ENCODE results near the gene ANKHD1. TPM values are rescaled to one million over a fixed set of nuclear protein-coding genes. Genes with fewer than 3 reads are reported as not detected.

Gene ANKHD1
- total RNA-seq, 2 donors from 2014 or later, result 69.7 to 112 TPM

DNA sequence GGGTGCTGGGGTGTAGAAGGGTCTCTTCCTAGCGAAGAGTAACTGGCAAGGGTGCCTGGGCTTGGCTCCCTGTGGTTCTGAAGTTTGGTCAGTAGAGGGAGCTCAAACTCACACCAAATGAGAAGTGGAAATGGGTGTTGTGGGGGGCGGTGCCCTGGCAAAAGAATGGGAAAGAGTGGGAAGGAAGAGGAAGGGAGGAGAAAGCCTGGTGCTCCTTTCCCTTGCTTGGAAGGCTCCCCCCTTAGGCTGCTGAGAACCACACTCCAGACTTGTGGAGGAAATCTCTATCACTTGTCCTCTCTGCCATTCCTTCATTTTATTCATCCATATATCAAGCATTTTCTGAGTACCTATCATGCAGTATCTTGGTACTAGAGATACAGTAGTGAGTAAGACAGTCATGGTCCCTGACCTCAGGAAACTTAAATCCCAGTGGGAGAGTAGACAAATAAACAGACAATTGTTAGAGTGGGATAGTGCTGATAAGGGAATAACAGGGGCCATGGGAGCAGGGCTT is 28.6 kb upstream of the ANKHD1 start:
- Histone ChIP-seq H3K4me3 (no peak overlapping the region), H3K36me3 (no peaks in the 10 kb centered on the region), H3K27ac (no peak overlapping the region), H3K9me3 (no peaks in the 10 kb centered on the region), H3K4me1 (replicated peaks) (no peaks in the 10 kb centered on the region), H3K27me3 (replicated peaks; ENCODE audit: insufficient read depth) (no peaks in the 10 kb centered on the region)
- DNase-seq (ENCODE audit: low spot score), result peak; percentile 37
- 7% methylated on average over 2 of the region's 2 CpGs for WGBS
- TF ChIP-seq POLR2AphosphoS5 (IDR thresholded peaks at IDR 0.05), result peak; percentile 39
- TF ChIP-seq, protein P1, sequence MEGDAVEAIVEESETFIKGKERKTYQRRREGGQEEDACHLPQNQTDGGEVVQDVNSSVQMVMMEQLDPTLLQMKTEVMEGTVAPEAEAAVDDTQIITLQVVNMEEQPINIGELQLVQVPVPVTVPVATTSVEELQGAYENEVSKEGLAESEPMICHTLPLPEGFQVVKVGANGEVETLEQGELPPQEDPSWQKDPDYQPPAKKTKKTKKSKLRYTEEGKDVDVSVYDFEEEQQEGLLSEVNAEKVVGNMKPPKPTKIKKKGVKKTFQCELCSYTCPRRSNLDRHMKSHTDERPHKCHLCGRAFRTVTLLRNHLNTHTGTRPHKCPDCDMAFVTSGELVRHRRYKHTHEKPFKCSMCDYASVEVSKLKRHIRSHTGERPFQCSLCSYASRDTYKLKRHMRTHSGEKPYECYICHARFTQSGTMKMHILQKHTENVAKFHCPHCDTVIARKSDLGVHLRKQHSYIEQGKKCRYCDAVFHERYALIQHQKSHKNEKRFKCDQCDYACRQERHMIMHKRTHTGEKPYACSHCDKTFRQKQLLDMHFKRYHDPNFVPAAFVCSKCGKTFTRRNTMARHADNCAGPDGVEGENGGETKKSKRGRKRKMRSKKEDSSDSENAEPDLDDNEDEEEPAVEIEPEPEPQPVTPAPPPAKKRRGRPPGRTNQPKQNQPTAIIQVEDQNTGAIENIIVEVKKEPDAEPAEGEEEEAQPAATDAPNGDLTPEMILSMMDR (IDR thresholded peaks at IDR 0.05), result peak; percentile 36 to 78 (median 60)
- no peak for TF ChIP-seq POLR2A (IDR thresholded peaks at IDR 0.05)
- intact Hi-C loops (cut with DNase I), result loop anchor here (10.0 kb wide), 2 partner anchors 262 to 342 kb away; partner anchors contain the start of genes CD14 and TMCO6

DNA sequence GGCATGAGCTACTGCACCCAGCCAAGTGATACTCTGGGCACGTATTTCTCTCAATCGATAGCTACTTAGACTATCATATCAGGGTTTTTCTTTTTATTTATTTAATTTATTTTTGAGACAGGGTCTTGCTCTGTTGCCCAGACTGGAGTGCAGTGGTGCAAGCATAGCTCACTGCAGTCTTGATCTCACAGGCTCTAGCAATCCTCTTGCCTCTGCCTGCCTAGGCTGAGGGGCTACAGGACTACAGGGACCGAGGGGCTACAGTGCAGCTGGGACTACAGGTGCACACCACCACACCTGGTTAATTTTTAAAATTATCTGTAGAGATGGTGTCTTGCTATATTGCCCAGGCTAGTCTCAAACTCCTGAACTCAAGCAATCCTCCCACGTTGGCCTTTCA is 20.3 kb upstream of the ANKHD1 start:
- no peaks in the 10 kb centered on the region for H3K4me1 ChIP-seq (replicated peaks)
- intact Hi-C loops (cut with DNase I), result no loop called here
- H3K36me3 ChIP-seq, result no peaks in the 10 kb centered on the region
- TF ChIP-seq POLR2A (IDR thresholded peaks at IDR 0.05) (no peak), POLR2AphosphoS5 (IDR thresholded peaks at IDR 0.05) (no peak)
- TF ChIP-seq, protein P1 (IDR thresholded peaks at IDR 0.05), result no peak
- 90% methylated on average over 4 of the region's 4 CpGs for WGBS
- no peak overlapping the region for H3K27ac ChIP-seq
- no peaks in the 10 kb centered on the region for H3K9me3 ChIP-seq
- H3K27me3 ChIP-seq (replicated peaks; ENCODE audit: insufficient read depth), result no peaks in the 10 kb centered on the region
- H3K4me3 ChIP-seq, result no peak overlapping the region
- DNase-seq (ENCODE audit: low spot score), result no peak

DNA sequence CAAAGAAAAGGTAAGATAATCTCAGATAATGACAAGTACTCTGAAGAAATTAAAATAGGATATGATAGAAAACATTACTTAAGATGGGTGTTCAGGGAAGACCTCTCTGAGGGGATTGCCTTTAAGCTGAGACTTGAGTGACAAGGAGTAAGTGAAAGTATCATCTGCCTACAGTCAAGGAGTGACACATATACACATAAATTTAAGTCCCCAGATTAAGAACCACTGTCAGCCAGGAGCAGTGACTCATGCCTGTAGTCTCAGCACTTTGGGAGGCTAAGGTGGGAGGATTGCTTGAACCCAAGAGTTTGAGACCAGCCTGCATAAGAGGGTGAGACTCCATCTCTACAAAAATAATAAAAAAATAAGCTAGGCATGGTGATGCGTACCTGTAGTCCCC is 19.7 kb upstream of the ANKHD1 start:
- TF ChIP-seq, protein P1 (IDR thresholded peaks at IDR 0.05), result no peak
- TF ChIP-seq POLR2A (IDR thresholded peaks at IDR 0.05), result no peak
- TF ChIP-seq POLR2AphosphoS5 (IDR thresholded peaks at IDR 0.05), result no peak
- Histone ChIP-seq H3K36me3 (no peaks in the 10 kb centered on the region), H3K27me3 (replicated peaks; ENCODE audit: insufficient read depth) (no peaks in the 10 kb centered on the region), H3K4me3 (no peak overlapping the region), H3K27ac (no peak overlapping the region), H3K4me1 (replicated peaks) (no peaks in the 10 kb centered on the region), H3K9me3 (no peaks in the 10 kb centered on the region)
- 93% methylated on average over 1 of the region's 1 CpG for WGBS
- no peak for DNase-seq (ENCODE audit: low spot score)
- intact Hi-C loops (cut with DNase I), result no loop called here

DNA sequence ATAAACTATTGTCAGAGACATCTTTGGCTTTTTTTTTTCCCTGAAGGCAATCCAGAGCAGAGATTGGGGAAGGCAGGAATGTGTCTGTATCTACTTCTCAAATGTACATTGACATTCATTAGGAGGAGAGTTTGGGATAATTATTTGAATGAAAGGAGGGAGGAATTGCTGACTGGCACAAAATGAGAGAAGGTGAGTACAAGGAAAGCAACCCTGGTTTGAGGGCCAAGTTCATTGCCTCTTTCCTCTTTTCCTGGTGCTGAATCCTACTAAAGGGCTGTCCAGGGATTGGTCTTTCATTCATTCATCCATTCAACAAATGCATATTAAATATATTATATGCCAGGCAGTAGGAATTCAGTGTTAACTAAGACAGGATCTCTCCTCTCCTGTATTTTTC is 18.8 kb upstream of the ANKHD1 start:
- intact Hi-C loops (cut with DNase I), result no loop called here
- Histone ChIP-seq H3K9me3 (no peaks in the 10 kb centered on the region), H3K27ac (no peak overlapping the region), H3K4me1 (replicated peaks) (no peaks in the 10 kb centered on the region), H3K36me3 (no peaks in the 10 kb centered on the region), H3K27me3 (replicated peaks; ENCODE audit: insufficient read depth) (no peaks in the 10 kb centered on the region), H3K4me3 (no peak overlapping the region)
- no peak for DNase-seq (ENCODE audit: low spot score)
- TF ChIP-seq, protein P1 (IDR thresholded peaks at IDR 0.05), result no peak

DNA sequence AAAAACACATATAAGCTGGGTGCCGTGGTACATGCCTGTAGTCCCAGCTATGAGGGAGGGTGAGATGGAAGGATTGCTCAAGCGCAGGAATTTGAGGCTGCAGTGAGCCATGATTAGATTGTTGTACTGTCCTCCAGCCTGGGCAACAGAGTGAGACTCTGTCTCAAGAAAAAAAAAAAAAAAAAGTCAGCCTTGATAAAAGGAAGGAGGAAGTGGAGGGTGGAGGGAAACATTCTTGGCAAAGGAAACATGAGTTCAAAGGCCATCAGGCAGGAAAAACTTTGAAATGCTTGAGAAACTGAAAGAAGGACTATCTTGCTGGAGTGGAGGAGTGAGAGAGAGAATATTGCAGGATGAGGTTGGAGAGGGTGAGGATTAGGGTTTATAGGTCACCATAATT is 18.3 kb upstream of the ANKHD1 start:
- H3K27ac ChIP-seq, result no peak overlapping the region
- intact Hi-C loops (cut with DNase I), result no loop called here
- no peaks in the 10 kb centered on the region for H3K36me3 ChIP-seq
- 89% methylated on average over 2 of the region's 2 CpGs for WGBS
- no peak overlapping the region for H3K4me3 ChIP-seq
- H3K9me3 ChIP-seq, result no peaks in the 10 kb centered on the region
- no peak for DNase-seq (ENCODE audit: low spot score)
- no peaks in the 10 kb centered on the region for H3K4me1 ChIP-seq (replicated peaks)
- TF ChIP-seq, protein P1 (IDR thresholded peaks at IDR 0.05), result no peak
- TF ChIP-seq POLR2A (IDR thresholded peaks at IDR 0.05), result no peak
- no peak for TF ChIP-seq POLR2AphosphoS5 (IDR thresholded peaks at IDR 0.05)
- H3K27me3 ChIP-seq (replicated peaks; ENCODE audit: insufficient read depth), result no peaks in the 10 kb centered on the region

Data from prostate gland (tissue), 2 donors.